ENCODE data around the gene GPC1. TPM values are rescaled to one million over a fixed set of nuclear protein-coding genes. Genes with fewer than 3 reads are reported as not detected.
A peak's percentile ranks its signal among the peaks of the same experiment; 100 is the strongest.

The GPC1 gene
- total RNA-seq, 1 donor from 2014 or later, result 89.9 TPM

DNA sequence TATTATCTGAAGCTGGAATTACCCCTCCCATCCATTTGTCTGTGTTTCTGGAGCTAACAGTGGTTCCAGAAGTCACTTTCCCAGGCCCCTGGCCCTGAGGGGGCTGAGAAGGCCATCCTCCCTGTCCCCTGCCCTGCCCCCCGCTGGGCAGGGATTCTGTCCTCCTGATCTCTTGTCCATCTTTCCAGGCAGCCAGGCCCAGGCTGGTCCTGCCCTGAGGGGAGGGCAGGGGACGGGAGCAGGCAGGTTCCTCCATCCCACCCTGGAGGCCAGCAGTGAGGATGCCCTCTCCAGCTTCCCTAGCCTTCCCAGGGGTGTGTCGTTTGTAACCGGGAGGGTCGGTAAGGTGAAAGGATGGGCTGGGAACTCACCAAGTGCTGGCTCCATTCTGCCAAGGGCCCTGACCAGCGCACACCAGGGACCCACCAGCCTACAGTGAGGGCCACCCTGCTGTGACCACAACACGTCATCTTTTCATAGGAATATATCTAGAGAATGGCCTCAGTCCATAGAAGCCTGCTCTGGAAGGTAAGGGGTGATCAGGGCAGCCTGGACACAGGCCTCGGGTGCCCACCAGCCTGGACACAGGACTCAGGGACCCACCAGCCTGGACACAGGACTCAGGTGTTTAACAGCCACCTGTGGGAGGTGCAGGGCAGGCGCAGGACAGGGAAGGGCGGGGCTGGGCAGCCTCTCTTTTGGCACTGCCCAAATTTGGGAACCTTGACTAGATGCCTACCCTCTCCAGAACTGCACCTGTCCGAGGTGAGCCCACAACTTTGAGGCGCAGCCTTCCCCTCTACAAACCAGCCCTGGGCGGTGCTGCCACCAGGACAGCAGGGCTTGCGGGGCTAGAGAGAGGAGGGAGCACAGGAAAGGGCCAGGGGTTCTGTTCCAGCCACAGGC, 35.8 kb upstream of the GPC1 start:
- Mint-ChIP-seq H3K9me3 (no peaks in the 10 kb centered on the region), H3K4me1 (peaks cover 10% of the 10 kb centered on the region), H3K4me3 (no peak overlapping the region), H3K36me3 (ENCODE audit: low read depth) (no peaks in the 10 kb centered on the region), H3K27ac (ENCODE audit: unreplicated experiment) (peak overlapping the region; percentile 14), H3K27me3 (ENCODE audit: low read depth) (no peaks in the 10 kb centered on the region)
- TF ChIP-seq, protein P1, sequence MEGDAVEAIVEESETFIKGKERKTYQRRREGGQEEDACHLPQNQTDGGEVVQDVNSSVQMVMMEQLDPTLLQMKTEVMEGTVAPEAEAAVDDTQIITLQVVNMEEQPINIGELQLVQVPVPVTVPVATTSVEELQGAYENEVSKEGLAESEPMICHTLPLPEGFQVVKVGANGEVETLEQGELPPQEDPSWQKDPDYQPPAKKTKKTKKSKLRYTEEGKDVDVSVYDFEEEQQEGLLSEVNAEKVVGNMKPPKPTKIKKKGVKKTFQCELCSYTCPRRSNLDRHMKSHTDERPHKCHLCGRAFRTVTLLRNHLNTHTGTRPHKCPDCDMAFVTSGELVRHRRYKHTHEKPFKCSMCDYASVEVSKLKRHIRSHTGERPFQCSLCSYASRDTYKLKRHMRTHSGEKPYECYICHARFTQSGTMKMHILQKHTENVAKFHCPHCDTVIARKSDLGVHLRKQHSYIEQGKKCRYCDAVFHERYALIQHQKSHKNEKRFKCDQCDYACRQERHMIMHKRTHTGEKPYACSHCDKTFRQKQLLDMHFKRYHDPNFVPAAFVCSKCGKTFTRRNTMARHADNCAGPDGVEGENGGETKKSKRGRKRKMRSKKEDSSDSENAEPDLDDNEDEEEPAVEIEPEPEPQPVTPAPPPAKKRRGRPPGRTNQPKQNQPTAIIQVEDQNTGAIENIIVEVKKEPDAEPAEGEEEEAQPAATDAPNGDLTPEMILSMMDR (conservative IDR thresholded peaks at IDR 0.05), result no peak
- DNase-seq (ENCODE audit: low read depth, low spot score), result no peak

DNA sequence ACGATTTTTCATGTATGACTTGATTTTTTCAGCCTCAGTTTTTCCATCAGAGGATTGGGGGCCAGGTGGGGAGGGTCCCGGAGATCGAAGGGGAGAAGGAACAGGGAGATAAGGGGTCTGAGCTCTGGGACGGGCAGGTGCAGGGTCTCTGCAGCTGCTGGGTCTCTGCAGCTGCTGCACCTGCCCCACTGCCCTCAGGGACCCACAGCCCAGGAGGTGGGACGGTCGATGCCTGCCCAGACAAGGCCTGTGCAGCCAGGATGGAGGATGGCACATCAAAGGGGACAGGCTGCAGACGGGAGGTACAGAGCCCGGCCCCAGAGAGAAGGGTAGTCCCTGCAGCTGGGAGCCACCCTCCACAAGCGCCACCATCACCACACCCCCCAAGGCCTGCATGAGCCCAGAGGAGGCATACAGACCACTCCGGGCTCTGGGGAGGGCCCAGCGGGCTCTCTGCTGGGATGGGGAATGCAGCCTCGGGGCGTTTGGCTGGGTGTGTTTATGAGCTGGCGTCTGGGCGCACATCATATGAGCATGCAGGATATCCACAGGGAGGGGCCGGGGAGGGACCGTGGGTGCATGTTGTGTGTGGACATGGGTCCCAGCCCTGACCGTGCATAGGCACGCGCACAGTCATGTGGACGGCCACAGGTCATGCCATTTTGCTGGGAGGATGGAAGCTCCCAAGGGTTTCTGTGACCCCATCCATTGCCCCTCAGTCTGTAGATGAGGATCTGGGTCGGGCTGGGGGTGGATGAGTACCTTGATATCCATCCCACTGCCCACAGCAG, 34.9 kb upstream of the GPC1 start:
- Mint-ChIP-seq H3K4me3 (no peak overlapping the region), H3K9me3 (no peaks in the 10 kb centered on the region), H3K27me3 (ENCODE audit: low read depth) (no peaks in the 10 kb centered on the region), H3K4me1 (peaks cover 10% of the 10 kb centered on the region), H3K36me3 (ENCODE audit: low read depth) (no peaks in the 10 kb centered on the region), H3K27ac (ENCODE audit: unreplicated experiment) (no peak overlapping the region)
- TF ChIP-seq, protein P1 (conservative IDR thresholded peaks at IDR 0.05), result no peak
- DNase-seq (ENCODE audit: low read depth, low spot score), result no peak

DNA sequence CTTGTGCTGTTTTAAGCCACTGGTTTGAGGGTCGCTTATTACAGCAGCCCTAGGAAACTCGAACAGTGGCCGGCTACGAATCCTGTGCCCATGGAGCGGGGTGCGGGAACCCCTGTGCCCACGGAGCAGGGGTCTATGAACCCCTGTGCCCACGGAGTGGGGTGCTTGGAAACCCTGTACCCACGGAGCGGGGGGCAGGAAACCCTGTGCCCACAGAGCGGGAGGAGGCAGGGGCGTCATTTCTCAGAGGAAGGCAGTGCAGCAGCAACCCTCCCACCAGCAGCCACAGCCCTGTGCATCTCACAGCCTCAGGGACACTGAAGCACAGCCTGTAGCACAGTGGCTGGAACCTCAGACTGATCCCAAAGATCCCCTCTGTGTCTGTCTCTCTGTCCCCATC, 34.2 kb upstream of the GPC1 start:
- no peak overlapping the region for H3K27ac Mint-ChIP-seq (ENCODE audit: unreplicated experiment)
- H3K4me3 Mint-ChIP-seq, result no peak overlapping the region
- DNase-seq (ENCODE audit: low read depth, low spot score), result no peak
- TF ChIP-seq, protein P1 (conservative IDR thresholded peaks at IDR 0.05), result no peak
- H3K9me3 Mint-ChIP-seq, result no peaks in the 10 kb centered on the region
- no peaks in the 10 kb centered on the region for H3K27me3 Mint-ChIP-seq (ENCODE audit: low read depth)
- no peaks in the 10 kb centered on the region for H3K36me3 Mint-ChIP-seq (ENCODE audit: low read depth)
- H3K4me1 Mint-ChIP-seq, result peaks cover 10% of the 10 kb centered on the region

DNA sequence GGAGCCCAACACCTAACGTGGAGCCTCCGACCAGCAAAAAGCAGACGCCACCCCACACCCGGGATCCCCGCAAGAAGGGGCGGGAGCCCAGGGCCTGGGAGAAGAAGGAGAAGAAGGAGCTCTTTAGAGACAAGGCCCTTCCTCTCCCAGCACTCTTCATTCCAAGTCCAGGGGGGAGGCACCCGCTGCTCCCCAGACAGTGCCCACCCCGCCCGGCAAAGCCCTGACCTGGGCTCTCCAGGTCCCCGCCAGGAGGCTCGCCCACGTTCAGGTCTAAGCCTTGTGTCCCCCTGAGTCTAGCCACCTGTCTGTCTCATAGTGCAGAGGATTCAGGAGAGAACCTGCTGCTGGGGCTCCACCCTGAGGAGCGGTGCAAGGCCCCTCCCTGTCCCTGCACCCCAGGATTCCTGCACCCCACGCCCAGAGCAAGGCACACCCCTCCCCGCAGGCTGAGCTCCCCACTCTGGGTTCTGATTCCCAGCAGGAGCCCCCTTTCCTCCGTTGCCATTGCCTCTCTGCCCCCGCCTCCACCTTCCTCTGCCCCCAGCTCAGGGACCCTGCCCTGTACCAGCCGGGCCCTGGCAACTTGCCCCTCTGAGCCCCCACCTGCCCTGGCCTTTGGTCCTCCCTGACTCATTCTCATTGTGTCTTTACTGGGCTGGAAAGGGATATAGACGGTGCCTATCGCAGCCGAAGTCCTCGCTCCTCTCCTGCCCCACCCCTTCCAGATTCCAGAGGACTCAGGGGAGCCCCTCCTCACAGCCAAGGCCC, 33.5 kb upstream of the GPC1 start:
- Mint-ChIP-seq H3K27me3 (ENCODE audit: low read depth) (no peaks in the 10 kb centered on the region), H3K4me1 (peaks cover 10% of the 10 kb centered on the region), H3K9me3 (no peaks in the 10 kb centered on the region), H3K4me3 (no peak overlapping the region), H3K27ac (ENCODE audit: unreplicated experiment) (no peak overlapping the region), H3K36me3 (ENCODE audit: low read depth) (no peaks in the 10 kb centered on the region)
- no peak for DNase-seq (ENCODE audit: low read depth, low spot score)
- TF ChIP-seq, protein P1 (conservative IDR thresholded peaks at IDR 0.05), result no peak

DNA sequence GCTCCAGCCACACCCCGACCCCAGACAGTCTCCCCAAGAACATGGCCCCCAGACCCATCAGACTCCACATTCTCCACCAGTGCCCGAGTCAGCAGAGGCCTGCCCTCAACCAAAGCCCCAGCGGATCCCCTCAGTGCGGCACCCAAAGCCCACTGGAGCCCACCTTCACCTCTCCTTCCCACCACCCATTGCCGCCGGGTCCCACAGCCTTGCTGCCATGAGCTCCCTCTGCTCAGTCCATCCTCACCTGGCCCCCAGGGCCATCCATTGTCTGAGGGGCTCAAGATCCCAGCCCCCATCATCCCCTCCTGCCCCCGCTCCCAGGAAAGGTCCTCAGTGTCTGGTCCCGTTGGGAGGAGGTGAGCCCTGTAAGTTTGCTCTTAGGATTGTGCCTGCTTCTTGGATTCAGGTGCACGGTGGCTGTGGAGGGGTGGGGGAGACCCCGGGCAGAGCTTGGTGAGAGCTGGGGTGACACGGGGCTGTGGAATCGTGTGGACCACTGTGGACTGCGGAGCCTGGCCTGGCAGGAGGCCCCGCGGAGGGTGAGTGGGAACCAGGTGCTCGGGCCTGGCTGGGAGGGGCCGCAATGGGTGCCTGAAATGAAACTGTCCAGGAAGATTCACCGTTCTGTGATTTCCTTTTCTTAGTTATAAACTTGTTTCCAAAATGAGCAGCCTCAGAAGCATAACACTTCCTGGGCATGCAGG, 32.7 kb upstream of the GPC1 start:
- Mint-ChIP-seq H3K4me1 (peaks cover 10% of the 10 kb centered on the region), H3K27me3 (ENCODE audit: low read depth) (no peaks in the 10 kb centered on the region), H3K9me3 (no peaks in the 10 kb centered on the region), H3K27ac (ENCODE audit: unreplicated experiment) (no peak overlapping the region), H3K4me3 (no peak overlapping the region), H3K36me3 (ENCODE audit: low read depth) (no peaks in the 10 kb centered on the region)
- TF ChIP-seq, protein P1 (conservative IDR thresholded peaks at IDR 0.05), result no peak
- DNase-seq (ENCODE audit: low read depth, low spot score), result no peak

All from neural crest cell (in vitro differentiated cells).